Heart right ventricle (tissue), 16 donors: ENCODE results near the gene CELSR1. TPM values are rescaled to one million over a fixed set of nuclear protein-coding genes. Genes with fewer than 3 reads are reported as not detected.
A peak's percentile ranks its signal among the peaks of the same experiment; 100 is the strongest.

Experiments used
- ATAC-seq, 8 donors: fragments of 200-7000 bp; cut with Tn5 transposase; one replicate each; pipeline ENCODE4 v1.9.1; 2020; ENCODE audit warnings: mild to moderate bottlenecking in 8 of 8, moderate library complexity in 8 of 8, moderate number of reproducible peaks in 1 of 8
- DNase-seq, 2 donors: peaks; one replicate each; pipeline ENCODE4 v3.0.0-alpha.2; 2020
- H3K27ac ChIP-seq, 10 donors: fragments of 200-600 bp; sonication (generic) in 2 of 10; one replicate each; pipeline versions ENCODE4 v1.5.0 to v1.8.0; 2020 to 2022; ENCODE audit warnings: mild to moderate bottlenecking in 3 of 10
- H3K27me3 ChIP-seq, 7 donors: fragments of 200-600 bp; one replicate each; pipeline ENCODE4 v1.8.0; 2021 to 2022; ENCODE audit warnings: mild to moderate bottlenecking in 2 of 7
- H3K36me3 ChIP-seq, 9 donors: fragments of 200-600 bp; sonication (generic) in 1 of 9; one replicate each; pipeline versions ENCODE4 v1.5.0 to v1.8.0; 2020 to 2022; ENCODE audit warnings: mild to moderate bottlenecking in 2 of 9
- H3K4me1 ChIP-seq, 9 donors: fragments of 200-600 bp; sonication (generic) in 1 of 9; one replicate each; pipeline versions ENCODE4 v1.5.0 to v1.8.0; 2020 to 2022; ENCODE audit warnings: mild to moderate bottlenecking in 4 of 9
- H3K4me3 ChIP-seq, 10 donors: fragments of 200-600 bp; sonication (generic) in 2 of 10; one replicate each; pipeline versions ENCODE4 v1.5.0 to v1.8.0; 2020 to 2022; ENCODE audit warnings: mild to moderate bottlenecking in 7 of 10, moderate library complexity in 2 of 10
- H3K9me3 ChIP-seq, 11 donors: fragments of 200-600 bp in 10 of 11; sonication (generic) in 2 of 11; one replicate each; pipeline versions ENCODE4 v1.5.0 to v1.8.0; 2013 to 2022; ENCODE audit warnings: mild to moderate bottlenecking in 2 of 11, control low read depth in 1 of 11, moderate library complexity in 1 of 11
- WGBS, 2 donors: extraction: QIAGEN DNeasy Blood & Tissue Kit; methylation state at CpG; one replicate each; pipeline ENCODE4 v1.1.7; 2013; ENCODE audit warnings: inconsistent platforms in 1 of 2; 5-methylcytosine and 5-hydroxymethylcytosine counted together
- intact Hi-C, 10 donors: fragments of 100-400 bp; cut with DNase I; formaldehyde crosslinking; loops; one replicate each; pipeline versions ENCODE4 v1.11.1 to v1.14.2; 2022
- polyA plus RNA-seq, 2 donors: library from polyadenylated mRNA; stranded (reverse); fragments of 200-250 nt; gene quantifications; one replicate each; pipeline ENCODE4 v1.2.3, GENCODE V29; 2013
- total RNA-seq, 10 donors: library from RNA; stranded (reverse); fragmentation: NEBNext Ultra II Directional in 3 of 10; extraction: Animal tissue kit (Norgen Biotek cat#: 25700) in 3 of 10; gene quantifications; one replicate each; pipeline versions ENCODE4 v1.2.1 to v1.2.4, GENCODE V29; 2021 to 2023
- TF ChIP-seq, protein P1 (sequence below), 9 donors: fragments of 200-600 bp; sonication (generic) in 2 of 9; IDR thresholded peaks; one replicate each; pipeline versions ENCODE4 v1.5.0 to v1.8.0; 2021 to 2022; ENCODE audit warnings: antibody characterized with exemption in 9 of 9, mild to moderate bottlenecking in 5 of 9, moderate library complexity in 1 of 9
- donor health status: Arrhythmogenic right ventricular cardiomyopathy.
- donor health status: ischemic (EF 13 %, LVEDD 7.1; RV severe dilation, severe dysfunction).
- donor health status: healthy with polysubstance abuse.
- donor health status: DM: no; HTN: yes; CAD: no.
- donor health status: DM: no; HTN: no; CAD: no.
- donor health status: ischemic (EF 25% LVEDD 6.9; RV normal size, moderate dysfunction).
- donor health status: ischemic (EF 25% LVEDD 5.7; RV mildly dilated, moderate dysfunction).
- donor health status: healthy.
- donor health status: DM: yes; HTN: yes; CAD: no.
- donor health status: Ischemic cardiomyopathy.
- donor health status: ischemic (EF 35%, LVEDD 5.7; RV mildly dilated, moderate dysfunction).
- donor health status: nonischemic (EF 11% LVEDD 7.7; RV severe dilation, severe dysfunction).
- donor health status: DM: yes; HTN: yes; CAD: no.
- donor health status: PGD.
- donor health status: ischemic (EF 29% LVEDD 5.4; RV normal size, mild dysfunction).
- donor health status: nonischemic (EF 23%, LVEDD 6.1; RV moderate dilation, normal function).

Gene CELSR1
- total and polyA plus RNA-seq, 12 donors, result 4.0 to 16.7 (median 11.4) TPM

DNA sequence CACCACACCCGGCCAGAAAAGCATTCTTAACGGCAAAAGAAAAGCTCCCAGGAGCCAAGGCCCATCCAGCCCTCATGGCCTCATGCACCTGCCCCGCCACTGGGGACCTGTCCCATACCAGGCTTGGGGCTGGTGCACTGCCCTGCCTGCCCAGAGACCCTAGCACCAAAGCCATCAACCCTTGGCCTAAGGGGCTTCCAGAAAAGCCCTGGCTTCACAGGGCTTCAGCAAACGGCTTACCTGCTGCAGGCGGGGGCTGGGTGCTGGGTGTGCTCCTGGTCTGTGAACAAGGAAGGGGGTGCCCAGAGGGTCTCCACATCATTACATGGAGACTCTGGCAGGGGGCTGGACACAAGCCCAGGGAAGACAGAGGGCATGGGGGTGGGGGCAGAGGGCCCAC is 89.5 kb downstream of the CELSR1 start:
- ATAC-seq (no peak), DNase-seq (no peak)
- Histone ChIP-seq H3K36me3 (no peaks in the 10 kb centered on the region), H3K4me1 (peaks cover 0 to 16% (median 10%) of the 10 kb centered on the region in 9 donors), H3K27me3 (peaks cover 0 to 11% (median 0%) of the 10 kb centered on the region in 7 donors), H3K9me3 (no peaks in the 10 kb centered on the region), H3K4me3 (no peak overlapping the region), H3K27ac (no peak overlapping the region)
- 93 to 97% methylated on average over 5 of the region's 5 CpGs for WGBS, 2 donors
- intact Hi-C loops, result no loop called here
- TF ChIP-seq, protein P1, sequence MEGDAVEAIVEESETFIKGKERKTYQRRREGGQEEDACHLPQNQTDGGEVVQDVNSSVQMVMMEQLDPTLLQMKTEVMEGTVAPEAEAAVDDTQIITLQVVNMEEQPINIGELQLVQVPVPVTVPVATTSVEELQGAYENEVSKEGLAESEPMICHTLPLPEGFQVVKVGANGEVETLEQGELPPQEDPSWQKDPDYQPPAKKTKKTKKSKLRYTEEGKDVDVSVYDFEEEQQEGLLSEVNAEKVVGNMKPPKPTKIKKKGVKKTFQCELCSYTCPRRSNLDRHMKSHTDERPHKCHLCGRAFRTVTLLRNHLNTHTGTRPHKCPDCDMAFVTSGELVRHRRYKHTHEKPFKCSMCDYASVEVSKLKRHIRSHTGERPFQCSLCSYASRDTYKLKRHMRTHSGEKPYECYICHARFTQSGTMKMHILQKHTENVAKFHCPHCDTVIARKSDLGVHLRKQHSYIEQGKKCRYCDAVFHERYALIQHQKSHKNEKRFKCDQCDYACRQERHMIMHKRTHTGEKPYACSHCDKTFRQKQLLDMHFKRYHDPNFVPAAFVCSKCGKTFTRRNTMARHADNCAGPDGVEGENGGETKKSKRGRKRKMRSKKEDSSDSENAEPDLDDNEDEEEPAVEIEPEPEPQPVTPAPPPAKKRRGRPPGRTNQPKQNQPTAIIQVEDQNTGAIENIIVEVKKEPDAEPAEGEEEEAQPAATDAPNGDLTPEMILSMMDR (IDR thresholded peaks at IDR 0.05), result no peak

- H3K27me3 ChIP-seq, result peaks cover 0 to 7% (median 0%) of the 10 kb centered on the region in 7 donors
- no peaks in the 10 kb centered on the region for H3K9me3 ChIP-seq
- WGBS, 2 donors, result 60 to 67% methylated on average over 4 of the region's 4 CpGs
- H3K4me3 ChIP-seq, result no peak overlapping the region
- intact Hi-C loops, result no loop called here
- TF ChIP-seq, protein P1 (IDR thresholded peaks at IDR 0.05), result no peak
- ATAC-seq (peak in 1 of 8 donors; percentile 40), DNase-seq (no peak)
- no peak overlapping the region for H3K27ac ChIP-seq
- no peaks in the 10 kb centered on the region for H3K36me3 ChIP-seq
- peaks cover 0 to 5% (median 0%) of the 10 kb centered on the region in 9 donors for H3K4me1 ChIP-seq
Observed at GRCh38 chr22:46446799-46447198, 90.6 kb downstream of the CELSR1 start.

GRCh38 chr22:46445771-46446420 is 91.5 kb downstream of the CELSR1 start:
- H3K4me1 ChIP-seq, result no peaks in the 10 kb centered on the region
- H3K36me3 ChIP-seq, result no peaks in the 10 kb centered on the region
- H3K4me3 ChIP-seq, result no peak overlapping the region
- H3K27me3 ChIP-seq, result peaks cover 0 to 5% (median 0%) of the 10 kb centered on the region in 7 donors
- intact Hi-C loops, result no loop called here
- DNase-seq (no peak), ATAC-seq (peak in 1 of 8 donors; percentile 27)
- H3K9me3 ChIP-seq, result no peaks in the 10 kb centered on the region
- TF ChIP-seq, protein P1 (IDR thresholded peaks at IDR 0.05), result no peak
- WGBS, 2 donors, result 85 to 87% methylated on average over 21 of the region's 21 CpGs
- H3K27ac ChIP-seq, result no peak overlapping the region

GRCh38 chr22:46444390-46444854 is 93.0 kb downstream of the CELSR1 start:
- 85 to 87% methylated on average over 10 of the region's 10 CpGs for WGBS, 2 donors
- H3K4me1 ChIP-seq, result no peaks in the 10 kb centered on the region
- DNase-seq (no peak), ATAC-seq (no peak)
- TF ChIP-seq, protein P1 (IDR thresholded peaks at IDR 0.05), result no peak
- H3K9me3 ChIP-seq, result no peaks in the 10 kb centered on the region
- H3K36me3 ChIP-seq, result no peaks in the 10 kb centered on the region
- no peak overlapping the region for H3K27ac ChIP-seq
- H3K27me3 ChIP-seq, result no peaks in the 10 kb centered on the region
- intact Hi-C loops, result no loop called here
- H3K4me3 ChIP-seq, result no peak overlapping the region
